Activated T-helper 1 cell treated with anti-CD3 and anti-CD28 coated beads, Interleukin-12 subunit alpha, Interleukin-12 subunit beta, Interleukin-2, Interleukin-4 antibody, amounts not matched to agents 30 ng/mL and 10 ng/mL and 1 ng/mL, durations not matched to agents 14 hours and 24 hours and 36 hours (primary cell): Measurements from ENCODE around the gene ATP10A. TPM values are rescaled to one million over a fixed set of nuclear protein-coding genes. Genes with fewer than 3 reads are reported as not detected.

Experiments
- DNase-seq: peaks from one replicate; pipeline ENCODE4 v3.0.0; 2021; ENCODE audit warnings: low spot score
- H3K27ac Mint-ChIP-seq: one replicate; pipeline ENCODE4 v1.8.0; 2021; ENCODE audit warnings: mild to moderate bottlenecking, mixed read lengths
- H3K27me3 Mint-ChIP-seq: one replicate; pipeline ENCODE4 v1.8.0; 2022; ENCODE audit warnings: mild to moderate bottlenecking, moderate library complexity, mixed read lengths; ENCODE audit not compliant: insufficient read depth
- H3K36me3 Mint-ChIP-seq: one replicate; pipeline ENCODE4 v1.8.0; 2021; ENCODE audit warnings: low read depth, mixed read lengths
- H3K4me1 Mint-ChIP-seq: one replicate; pipeline ENCODE4 v1.8.0; 2021; ENCODE audit warnings: low read depth, mixed read lengths
- H3K4me3 Mint-ChIP-seq: one replicate; pipeline ENCODE4 v1.8.0; 2021; ENCODE audit warnings: mild to moderate bottlenecking, moderate library complexity, mixed read lengths
- H3K9me3 Mint-ChIP-seq: one replicate; pipeline ENCODE4 v1.8.0; 2021; ENCODE audit warnings: mixed read lengths
- intact Hi-C: fragments of 100-400 bp; cut with micrococcal nuclease; formaldehyde crosslinking; loops from one replicate; pipeline ENCODE4 v1.15.1; 2024
- total RNA-seq: library from RNA; stranded (reverse); gene quantifications from 2 replicates; pipeline ENCODE4 v1.2.3, GENCODE V29; 2022

ATP10A gene
- total RNA-seq, 1 donor from 2014 or later = 42.8 TPM

DNA sequence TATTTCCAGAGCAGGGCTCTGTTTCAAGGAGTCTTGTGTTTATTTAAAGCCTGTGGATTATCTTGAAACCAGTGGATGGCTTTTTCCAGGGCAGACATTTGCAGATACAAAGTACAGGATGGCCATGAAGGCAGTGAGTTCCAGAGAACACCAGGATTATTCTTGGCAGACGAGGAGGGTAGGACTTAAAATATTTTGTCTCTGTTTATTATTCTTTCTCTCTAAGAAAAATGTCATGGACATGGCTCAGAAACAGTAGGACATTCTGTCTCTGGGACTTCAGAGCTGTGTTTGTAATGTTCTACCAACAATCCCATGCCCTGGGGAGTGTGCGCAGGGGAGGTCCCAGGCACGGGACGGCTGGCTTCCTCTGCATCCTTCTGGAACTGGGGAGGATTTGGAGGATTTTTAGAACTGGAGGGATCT is 125.9 kb downstream of the ATP10A start:
- H3K27me3 Mint-ChIP-seq = no peaks in the 10 kb centered on the region
- no peak for DNase-seq
- no peak overlapping the region for H3K4me3 Mint-ChIP-seq
- no peaks in the 10 kb centered on the region for H3K9me3 Mint-ChIP-seq
- intact Hi-C loops = no loop called here
- H3K27ac Mint-ChIP-seq = no peak overlapping the region
- peaks cover 16% of the 10 kb centered on the region for H3K4me1 Mint-ChIP-seq
- H3K36me3 Mint-ChIP-seq = peaks cover 9% of the 10 kb centered on the region

DNA sequence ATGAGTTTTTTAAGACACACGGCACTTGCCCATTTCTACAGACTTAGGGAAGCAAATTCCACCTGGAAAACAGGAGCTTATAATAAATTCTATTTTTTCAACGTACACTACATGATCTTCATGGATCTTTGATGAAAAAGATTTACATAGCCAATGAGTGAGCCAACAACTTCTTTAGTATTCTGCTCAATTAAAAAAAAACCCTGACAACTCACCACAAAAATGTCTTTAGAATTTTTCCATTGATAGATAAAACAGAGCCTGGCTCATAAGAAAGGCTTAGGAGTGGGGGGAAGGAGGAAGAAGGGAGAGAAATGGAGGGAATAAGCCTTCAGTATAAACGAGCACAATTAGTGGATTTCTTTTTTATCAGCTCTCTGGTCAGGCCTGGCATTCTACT is 126.7 kb downstream of the ATP10A start:
- no peaks in the 10 kb centered on the region for H3K9me3 Mint-ChIP-seq
- peaks cover 18% of the 10 kb centered on the region for H3K4me1 Mint-ChIP-seq
- no peak for DNase-seq
- H3K36me3 Mint-ChIP-seq = peaks cover 9% of the 10 kb centered on the region
- no peak overlapping the region for H3K4me3 Mint-ChIP-seq
- no peaks in the 10 kb centered on the region for H3K27me3 Mint-ChIP-seq
- intact Hi-C loops = no loop called here
- H3K27ac Mint-ChIP-seq = no peak overlapping the region

DNA sequence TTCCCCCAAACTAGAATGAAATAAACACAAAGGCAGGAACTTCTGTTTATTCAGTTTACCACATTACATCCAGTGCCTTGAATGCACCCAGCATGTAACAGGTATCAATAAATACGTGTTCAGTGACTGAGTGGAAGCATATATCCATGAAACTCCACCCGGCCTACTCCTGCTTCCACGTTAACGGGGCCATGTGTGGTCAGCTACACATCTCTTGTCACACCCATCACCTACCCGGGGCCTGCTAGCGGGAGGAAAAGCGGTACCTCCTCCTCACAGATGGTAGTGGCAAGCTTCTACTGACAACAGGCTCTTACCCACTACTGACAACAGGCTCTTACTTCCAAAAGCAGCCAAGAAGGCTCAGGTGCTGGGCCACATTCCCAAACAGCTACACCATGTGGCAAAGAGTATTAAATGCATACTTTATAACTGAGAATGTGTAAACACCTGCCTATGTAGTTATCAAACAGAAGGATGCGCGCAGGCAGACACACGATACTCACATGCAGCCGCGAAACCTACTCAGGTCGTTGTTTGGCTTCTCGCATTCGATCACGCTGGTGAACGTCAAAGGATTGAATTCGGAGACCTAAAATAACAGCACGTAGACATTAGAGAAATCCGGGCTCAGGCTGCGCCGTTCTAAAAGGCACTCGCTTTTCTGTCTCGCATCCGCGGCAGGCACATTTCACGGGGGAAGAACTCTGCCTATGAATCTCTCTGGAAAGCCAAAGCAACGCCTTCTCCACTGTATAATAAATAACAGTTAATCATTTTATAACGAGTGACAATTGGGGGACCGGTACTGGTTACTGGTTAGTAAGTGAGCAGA is 127.4 kb downstream of the ATP10A start:
- no peak overlapping the region for H3K4me3 Mint-ChIP-seq
- H3K9me3 Mint-ChIP-seq = no peaks in the 10 kb centered on the region
- intact Hi-C loops = no loop called here
- peaks cover 9% of the 10 kb centered on the region for H3K36me3 Mint-ChIP-seq
- DNase-seq = no peak
- peaks cover 16% of the 10 kb centered on the region for H3K4me1 Mint-ChIP-seq
- no peak overlapping the region for H3K27ac Mint-ChIP-seq
- H3K27me3 Mint-ChIP-seq = no peaks in the 10 kb centered on the region

DNA sequence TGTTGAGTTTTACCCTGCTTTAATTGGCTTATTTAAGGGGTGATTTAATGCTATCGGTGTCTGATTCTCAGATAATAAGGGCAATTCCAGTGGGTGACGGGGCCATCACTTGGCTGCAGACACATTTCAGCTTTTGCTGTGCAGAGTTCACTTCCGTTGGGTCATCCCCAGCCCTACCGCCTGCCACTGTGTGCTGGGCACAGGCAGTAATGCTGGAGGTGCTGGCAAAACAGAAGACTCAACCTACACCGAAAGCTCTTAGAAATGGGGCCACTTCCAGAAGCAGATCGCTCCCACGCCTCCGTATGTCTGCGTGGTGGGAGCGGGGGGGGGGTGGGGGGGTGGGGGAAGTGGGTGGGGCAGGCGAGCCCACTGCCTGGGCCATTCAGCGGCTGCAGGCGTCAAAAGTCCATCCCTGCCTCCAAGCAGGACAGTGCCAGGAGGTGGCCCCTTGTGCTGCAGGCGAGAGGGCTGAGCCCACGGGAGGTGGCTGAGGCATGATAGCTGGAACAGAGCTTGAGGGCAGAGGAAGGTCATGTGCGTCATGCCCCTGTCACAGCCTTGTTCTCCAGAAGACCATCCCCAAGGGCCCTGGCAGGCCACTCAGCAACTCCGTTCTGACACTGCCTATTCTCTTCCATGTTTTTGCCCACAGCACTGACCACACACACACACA is 128.3 kb downstream of the ATP10A start:
- DNase-seq = no peak

DNA sequence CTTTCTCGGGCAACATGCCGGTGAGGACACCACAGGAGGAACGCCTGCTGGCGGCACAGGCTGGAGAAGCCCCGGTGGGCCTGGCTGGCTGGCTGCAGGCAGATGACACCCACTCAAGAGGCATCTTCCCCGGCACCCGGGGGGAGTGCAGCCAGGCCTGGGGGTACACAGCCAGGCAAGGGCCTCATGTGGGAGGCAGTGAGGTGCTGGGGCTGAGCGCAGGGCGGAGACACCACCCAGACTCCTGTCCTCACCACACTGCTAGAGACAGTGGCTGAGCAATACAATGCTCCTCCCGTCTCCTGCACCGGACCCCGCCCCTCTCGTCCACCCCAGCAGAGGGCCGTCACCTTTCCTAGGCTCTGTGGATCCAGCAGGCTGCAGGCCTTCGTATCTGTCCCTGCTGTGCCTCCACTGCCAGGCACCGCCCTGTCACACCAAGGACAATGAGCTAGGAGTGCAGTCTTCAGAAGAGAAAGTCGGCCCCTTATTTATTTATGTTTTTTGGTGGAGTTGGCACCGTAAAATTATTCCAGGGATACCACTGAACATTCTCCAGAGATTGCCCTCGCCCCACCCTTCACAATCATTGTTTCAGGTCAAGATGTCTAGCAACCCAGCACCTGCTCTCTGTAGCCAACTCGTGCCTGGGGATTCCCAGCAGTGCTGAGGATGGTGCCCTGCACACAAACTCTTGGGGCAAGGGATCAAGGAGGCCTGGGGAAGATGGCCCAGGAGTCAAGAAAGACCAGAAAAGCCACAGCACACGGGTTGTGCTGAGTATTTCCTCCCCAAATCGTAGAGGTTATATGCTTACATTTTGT is 129.1 kb downstream of the ATP10A start:
- intact Hi-C loops = no loop called here
- peaks cover 4% of the 10 kb centered on the region for H3K4me1 Mint-ChIP-seq
- no peak overlapping the region for H3K27ac Mint-ChIP-seq
- H3K36me3 Mint-ChIP-seq = peaks cover 9% of the 10 kb centered on the region
- no peak overlapping the region for H3K4me3 Mint-ChIP-seq
- DNase-seq = no peak
- H3K9me3 Mint-ChIP-seq = no peaks in the 10 kb centered on the region
- no peaks in the 10 kb centered on the region for H3K27me3 Mint-ChIP-seq

More for the DNA sequence above, 128.3 kb downstream of the ATP10A start:
- no peak overlapping the region for H3K4me3 Mint-ChIP-seq
- no peak overlapping the region for H3K27ac Mint-ChIP-seq
- H3K27me3 Mint-ChIP-seq = no peaks in the 10 kb centered on the region
- intact Hi-C loops = no loop called here
- H3K9me3 Mint-ChIP-seq = no peaks in the 10 kb centered on the region
- peaks cover 10% of the 10 kb centered on the region for H3K4me1 Mint-ChIP-seq
- H3K36me3 Mint-ChIP-seq = peaks cover 9% of the 10 kb centered on the region

DNA sequence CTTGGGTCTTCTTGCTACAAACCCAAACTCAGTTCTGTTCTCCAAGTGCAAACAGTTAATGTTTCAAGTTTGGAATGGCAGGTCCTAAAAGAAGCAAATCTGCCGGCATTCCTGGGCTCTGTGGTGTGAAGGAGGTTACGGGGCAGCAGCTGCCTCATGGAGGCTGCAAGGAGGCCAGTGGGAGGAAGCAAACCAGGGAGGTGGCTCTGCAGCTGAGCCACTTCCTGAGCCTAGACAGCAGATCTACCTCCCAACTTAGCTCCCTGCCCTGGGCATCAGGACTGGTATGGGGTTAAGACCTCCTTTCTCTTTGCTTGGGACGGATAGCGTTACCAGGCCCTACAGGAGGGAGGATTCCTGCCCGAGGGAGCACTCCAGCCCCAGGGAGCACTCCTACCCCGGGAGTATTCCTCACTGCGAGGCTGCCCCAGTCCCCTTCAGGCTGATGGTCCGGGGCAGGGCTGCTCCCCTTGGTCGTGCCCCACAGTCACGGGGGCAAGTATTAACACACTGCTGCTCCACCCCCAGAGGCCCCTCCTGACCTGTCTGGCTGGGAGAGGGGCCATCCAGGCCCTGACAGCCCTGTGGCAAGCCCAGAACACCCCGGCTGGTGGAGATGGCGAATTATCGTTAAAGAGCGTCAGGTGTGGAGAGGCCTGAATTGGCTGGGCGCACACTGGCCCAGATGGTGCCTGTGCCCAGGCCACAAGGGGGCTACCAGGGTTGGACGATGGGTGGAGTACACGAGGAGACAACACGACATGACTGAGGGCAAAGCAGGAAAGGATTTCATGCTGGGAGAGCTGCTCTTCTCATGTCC is 129.9 kb downstream of the ATP10A start:
- no peaks in the 10 kb centered on the region for H3K9me3 Mint-ChIP-seq
- H3K4me1 Mint-ChIP-seq = peaks cover 4% of the 10 kb centered on the region
- H3K27ac Mint-ChIP-seq = no peak overlapping the region
- peaks cover 13% of the 10 kb centered on the region for H3K36me3 Mint-ChIP-seq
- no peak overlapping the region for H3K4me3 Mint-ChIP-seq
- H3K27me3 Mint-ChIP-seq = no peaks in the 10 kb centered on the region
- intact Hi-C loops = no loop called here
- no peak for DNase-seq

DNA sequence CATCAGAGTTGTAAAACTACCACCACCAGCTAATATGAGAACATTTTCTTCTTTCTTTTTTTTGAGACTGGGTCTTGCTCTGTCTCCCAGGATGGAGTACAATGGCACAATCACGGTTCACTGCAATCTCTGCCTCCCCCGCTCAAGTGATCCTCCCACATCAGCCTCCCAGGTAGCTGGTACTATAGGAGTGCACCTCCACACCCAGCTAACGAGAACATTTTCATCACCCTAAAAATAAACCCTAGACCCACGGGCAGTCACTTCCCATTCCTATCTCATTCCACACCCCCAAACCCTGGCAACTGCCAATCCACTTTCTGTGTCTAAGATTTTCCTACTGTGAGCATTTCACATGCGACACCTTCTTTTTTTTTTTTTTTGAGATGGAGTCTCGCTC is 130.9 kb downstream of the ATP10A start:
- no peak overlapping the region for H3K4me3 Mint-ChIP-seq
- H3K27me3 Mint-ChIP-seq = no peaks in the 10 kb centered on the region
- H3K27ac Mint-ChIP-seq = peak overlapping the region; percentile 55
- H3K4me1 Mint-ChIP-seq = peaks cover 4% of the 10 kb centered on the region
- H3K36me3 Mint-ChIP-seq = peaks cover 14% of the 10 kb centered on the region
- H3K9me3 Mint-ChIP-seq = no peaks in the 10 kb centered on the region
- intact Hi-C loops = no loop called here
- DNase-seq = no peak

DNA sequence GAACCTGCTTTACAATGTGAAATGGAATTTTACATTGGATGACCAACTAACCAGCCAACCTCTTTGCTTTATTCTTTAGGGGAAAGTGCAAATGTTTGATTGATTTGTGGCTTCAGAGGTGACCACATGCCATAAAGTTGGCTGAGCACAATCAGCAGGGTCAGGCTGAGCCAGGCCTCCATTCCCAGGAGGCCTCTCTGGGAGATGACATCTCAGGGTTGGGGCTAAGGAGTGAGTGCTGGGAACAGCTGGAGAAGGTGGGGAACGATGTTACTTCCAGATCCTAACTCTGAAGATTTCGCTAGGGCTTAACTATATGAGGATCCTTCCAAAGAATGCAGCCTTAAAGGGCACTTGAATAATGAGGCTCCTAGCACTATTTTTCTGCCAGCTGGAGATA is 131.7 kb downstream of the ATP10A start:
- Mint-ChIP-seq H3K27ac (no peak overlapping the region), H3K9me3 (no peaks in the 10 kb centered on the region), H3K4me3 (no peak overlapping the region), H3K27me3 (no peaks in the 10 kb centered on the region), H3K36me3 (peaks cover 14% of the 10 kb centered on the region), H3K4me1 (peaks cover 4% of the 10 kb centered on the region)
- DNase-seq = no peak
- intact Hi-C loops = no loop called here

DNA sequence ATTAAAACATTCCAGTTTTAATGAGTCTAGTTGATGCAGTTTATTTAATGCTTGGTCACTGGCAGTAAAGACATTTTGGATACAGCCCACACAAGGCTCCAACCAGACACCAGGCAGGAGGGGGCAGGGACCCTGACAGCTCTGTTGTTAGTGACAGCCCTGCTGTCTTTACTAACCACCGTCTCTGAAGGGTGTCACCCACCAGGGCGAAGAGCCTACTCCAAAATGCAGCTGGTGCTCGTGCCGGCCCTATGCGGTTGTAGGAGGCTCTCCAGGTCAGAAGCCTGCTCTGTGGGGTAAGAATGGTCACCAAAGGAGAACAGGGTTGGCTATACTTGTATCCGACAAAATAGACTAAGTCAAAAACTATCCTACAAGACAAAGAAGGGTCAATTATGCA is 132.2 kb downstream of the ATP10A start:
- peaks cover 4% of the 10 kb centered on the region for H3K4me1 Mint-ChIP-seq
- intact Hi-C loops = no loop called here
- H3K9me3 Mint-ChIP-seq = no peaks in the 10 kb centered on the region
- H3K27me3 Mint-ChIP-seq = no peaks in the 10 kb centered on the region
- no peak for DNase-seq
- H3K36me3 Mint-ChIP-seq = peaks cover 13% of the 10 kb centered on the region
- peak overlapping the region; percentile 22 for H3K27ac Mint-ChIP-seq
- no peak overlapping the region for H3K4me3 Mint-ChIP-seq

DNA sequence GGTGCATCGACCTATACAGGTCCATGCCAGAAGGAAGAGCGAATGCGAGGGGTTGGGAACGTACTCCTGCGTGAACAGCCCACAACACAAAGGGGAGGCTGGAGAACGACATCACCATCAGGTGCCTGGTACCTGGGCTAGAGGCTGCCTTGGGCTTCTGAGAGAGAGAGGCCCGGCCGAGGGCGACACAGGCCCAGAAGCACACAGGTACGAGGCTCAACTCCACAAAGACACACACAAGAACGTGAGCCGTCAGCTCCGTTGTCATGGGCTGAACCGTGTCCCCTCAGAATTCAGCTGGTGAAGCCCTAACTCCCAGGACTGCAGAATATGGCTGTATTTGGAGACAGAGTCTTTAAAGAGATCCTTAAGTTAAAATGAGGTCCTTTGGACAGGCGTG is 134.3 kb downstream of the ATP10A start:
- Mint-ChIP-seq H3K4me1 (peaks cover 4% of the 10 kb centered on the region), H3K27ac (no peak overlapping the region), H3K4me3 (no peak overlapping the region), H3K27me3 (no peaks in the 10 kb centered on the region), H3K36me3 (peaks cover 7% of the 10 kb centered on the region), H3K9me3 (no peaks in the 10 kb centered on the region)
- intact Hi-C loops = no loop called here
- DNase-seq = no peak

DNA sequence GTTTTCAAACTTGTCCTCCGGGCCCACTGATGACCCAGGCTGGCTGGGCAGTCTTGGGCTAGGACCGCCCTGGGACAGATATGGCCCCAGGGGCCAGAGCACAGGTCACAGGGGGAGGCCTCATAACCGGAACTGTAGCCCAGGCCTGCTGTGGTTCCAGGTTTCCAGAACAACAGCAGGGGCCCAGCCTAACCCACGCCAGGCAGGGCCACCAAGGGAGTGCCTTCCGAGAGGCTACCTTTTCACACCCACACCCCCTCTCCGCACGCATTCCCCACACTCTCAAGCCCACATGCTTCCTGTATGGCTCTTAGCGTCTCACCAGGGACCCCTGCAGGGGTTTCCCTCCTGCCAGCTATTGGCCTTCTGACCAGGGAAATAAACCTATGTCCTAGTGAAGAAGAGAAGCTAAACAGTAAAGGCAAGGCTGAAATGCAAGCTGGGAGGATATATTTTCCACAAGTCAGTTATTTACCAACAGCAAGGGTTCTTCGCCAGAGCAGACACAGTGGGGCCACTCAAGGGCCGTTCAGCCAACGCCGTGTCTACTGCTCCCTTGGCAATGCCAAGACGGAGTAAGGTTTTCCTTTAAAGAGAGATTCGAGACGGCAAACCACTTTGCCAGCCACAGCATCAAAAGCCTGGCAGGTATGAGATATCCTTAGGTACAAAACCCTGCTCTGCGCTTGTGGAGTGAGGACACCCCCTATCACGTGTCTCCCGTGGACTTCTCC is 135.1 kb downstream of the ATP10A start:
- Mint-ChIP-seq H3K4me3 (no peak overlapping the region), H3K9me3 (no peaks in the 10 kb centered on the region), H3K4me1 (peaks cover 4% of the 10 kb centered on the region), H3K36me3 (peaks cover 7% of the 10 kb centered on the region), H3K27me3 (no peaks in the 10 kb centered on the region), H3K27ac (no peak overlapping the region)
- intact Hi-C loops = no loop called here
- no peak for DNase-seq

DNA sequence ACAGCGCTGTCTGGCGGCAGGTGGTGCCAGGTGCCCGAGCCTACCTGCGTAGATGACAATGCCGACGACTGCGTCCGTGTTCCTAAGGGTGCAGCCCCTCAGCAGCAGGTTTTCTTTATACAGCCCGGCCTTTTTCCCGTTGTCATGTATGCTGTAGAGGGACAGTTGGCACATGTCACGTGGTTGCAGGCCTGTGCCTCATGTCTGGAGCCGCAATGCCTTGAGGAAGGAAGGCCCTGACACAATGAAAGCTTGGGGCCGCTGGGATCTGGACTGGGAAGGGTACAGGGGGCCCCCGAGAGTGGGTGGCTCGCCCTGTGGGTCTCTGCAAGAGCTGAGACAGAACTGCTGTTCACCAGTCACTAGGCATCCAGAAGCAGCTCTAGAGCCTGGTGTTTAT is 136.0 kb downstream of the ATP10A start:
- no peak overlapping the region for H3K27ac Mint-ChIP-seq
- H3K36me3 Mint-ChIP-seq = peaks cover 13% of the 10 kb centered on the region
- H3K4me3 Mint-ChIP-seq = no peak overlapping the region
- H3K27me3 Mint-ChIP-seq = no peaks in the 10 kb centered on the region
- H3K4me1 Mint-ChIP-seq = peaks cover 2% of the 10 kb centered on the region
- DNase-seq = no peak
- intact Hi-C loops = no loop called here
- H3K9me3 Mint-ChIP-seq = no peaks in the 10 kb centered on the region
